ENCODE data around the gene ARAP2.

Gene ARAP2

DNA sequence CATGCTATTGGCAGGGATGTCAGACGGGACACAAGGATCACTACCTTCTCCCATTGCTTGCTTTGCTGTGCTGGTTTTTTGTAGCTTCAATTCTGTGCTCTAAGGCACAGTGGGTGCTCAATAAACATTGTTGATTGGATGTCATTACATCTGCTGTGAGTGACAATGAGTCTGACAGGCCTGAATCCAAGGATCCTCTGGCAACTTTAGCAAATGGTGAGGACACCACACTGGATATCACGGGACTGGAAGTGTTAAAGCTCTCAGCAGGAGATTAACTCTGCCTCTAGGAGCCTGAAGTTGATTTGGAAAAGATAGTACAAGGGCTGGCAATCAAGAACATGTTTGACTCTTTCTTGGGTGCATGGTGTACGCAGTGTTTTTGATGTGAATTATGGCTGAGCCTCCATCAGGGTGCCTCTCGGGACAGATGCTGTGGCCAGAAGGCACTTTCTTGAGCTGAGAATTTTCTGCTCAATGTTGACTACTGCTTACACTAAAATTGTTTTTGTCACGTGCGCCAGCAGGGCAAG, 217.9 kb downstream of the ARAP2 start:
- DNase-seq, result no peak

DNA sequence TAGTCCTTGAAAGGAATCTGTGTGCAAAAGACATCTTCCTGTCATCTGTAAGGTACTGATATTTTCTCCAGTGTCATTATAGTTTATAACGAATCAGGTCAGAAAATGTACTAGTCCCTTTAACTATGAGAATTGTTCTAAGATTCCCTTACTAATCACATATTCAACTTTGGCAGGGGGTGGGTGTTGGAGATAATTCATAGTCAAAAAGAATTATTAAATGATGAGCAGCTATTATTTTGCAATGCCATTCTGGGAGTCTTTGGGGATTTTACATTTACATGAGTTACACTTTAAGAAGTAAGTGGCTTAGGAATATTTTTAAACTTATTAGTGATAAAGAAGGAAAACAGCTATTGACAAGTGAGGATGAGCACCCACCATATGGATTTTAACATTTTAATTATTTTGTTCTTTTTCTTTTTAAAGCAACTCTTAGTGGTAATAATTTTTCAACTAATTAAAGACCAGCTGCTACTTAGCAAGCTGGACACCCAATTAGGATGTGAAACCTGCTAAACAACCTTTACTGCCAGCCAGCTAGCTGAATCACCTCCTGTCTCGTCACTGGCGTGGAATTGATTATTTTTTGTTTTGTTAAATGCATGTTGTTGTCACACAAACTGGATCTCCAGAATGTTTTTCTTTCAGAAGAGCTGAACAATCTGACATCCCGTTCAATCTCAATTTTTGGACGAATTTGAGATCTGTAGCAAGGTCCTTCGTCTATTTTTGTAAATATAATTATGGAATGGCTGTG, 219.2 kb downstream of the ARAP2 start:
- no peak for DNase-seq

DNA sequence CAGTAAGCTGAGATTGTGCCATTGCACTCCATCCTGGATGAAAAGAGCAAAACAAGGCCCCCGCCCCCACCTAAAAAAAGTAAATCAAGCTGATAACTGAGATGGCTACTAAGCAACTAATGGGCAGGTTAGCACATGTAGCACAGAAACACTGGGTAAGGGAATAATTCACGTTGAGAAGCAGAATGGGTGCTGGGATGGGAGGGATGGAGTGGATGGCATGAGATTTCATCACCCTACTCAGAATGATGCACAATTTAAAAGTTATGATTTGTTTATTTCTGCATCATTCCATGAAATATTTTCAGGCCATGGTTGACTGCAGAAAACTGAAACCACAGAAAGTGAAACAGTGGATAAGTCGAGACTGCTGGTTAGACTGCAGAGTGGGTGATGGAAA, 224.0 kb downstream of the ARAP2 start:
- no peak for DNase-seq

Data from NCI-H526 (cell line).